Measurements from ENCODE around the gene PDE6C.

PDE6C gene

GRCh38 chr10:93604146-93604545 lies 8.2 kb upstream of the PDE6C start:
- no peak for TF ChIP-seq FOXP2 (optimal IDR thresholded peaks at IDR 0.05; ENCODE audit: borderline replicate concordance, extremely low read depth, extremely low read length, insufficient read depth)
- TF ChIP-seq SIN3A (IDR thresholded peaks at IDR 0.05; ENCODE audit: borderline replicate concordance, insufficient read depth, low read length): no peak
- no peak for TF ChIP-seq TAF1 (IDR thresholded peaks at IDR 0.05; ENCODE audit: borderline replicate concordance, insufficient read depth, low read length)
- no peak for TF ChIP-seq REST (IDR thresholded peaks at IDR 0.05; ENCODE audit: insufficient read depth in 1 of 2, low read depth in 2 of 2, low read length in 2 of 2)
- TF ChIP-seq POLR2AphosphoS5 (IDR thresholded peaks at IDR 0.05; ENCODE audit: low read depth, low read length): no peak

- TF ChIP-seq POLR2AphosphoS5 (IDR thresholded peaks at IDR 0.05; ENCODE audit: low read depth, low read length): no peak
- TF ChIP-seq REST (IDR thresholded peaks at IDR 0.05; ENCODE audit: insufficient read depth in 1 of 2, low read depth in 2 of 2, low read length in 2 of 2): no peak
- no peak for TF ChIP-seq TAF1 (IDR thresholded peaks at IDR 0.05; ENCODE audit: borderline replicate concordance, insufficient read depth, low read length)
- TF ChIP-seq FOXP2 (optimal IDR thresholded peaks at IDR 0.05; ENCODE audit: borderline replicate concordance, extremely low read depth, extremely low read length, insufficient read depth): no peak
- TF ChIP-seq SIN3A (IDR thresholded peaks at IDR 0.05; ENCODE audit: borderline replicate concordance, insufficient read depth, low read length): no peak
Observed at GRCh38 chr10:93608421-93608820, 3.9 kb upstream of the PDE6C start.

GRCh38 chr10:93613126-93613525 lies 789 bp downstream of the PDE6C start:
- TF ChIP-seq REST (IDR thresholded peaks at IDR 0.05; ENCODE audit: insufficient read depth in 1 of 2, low read depth in 2 of 2, low read length in 2 of 2) (no peak), SIN3A (IDR thresholded peaks at IDR 0.05; ENCODE audit: borderline replicate concordance, insufficient read depth, low read length) (no peak), TAF1 (IDR thresholded peaks at IDR 0.05; ENCODE audit: borderline replicate concordance, insufficient read depth, low read length) (no peak), POLR2AphosphoS5 (IDR thresholded peaks at IDR 0.05; ENCODE audit: low read depth, low read length) (no peak), FOXP2 (optimal IDR thresholded peaks at IDR 0.05; ENCODE audit: borderline replicate concordance, extremely low read depth, extremely low read length, insufficient read depth) (no peak)

- TF ChIP-seq FOXP2 (optimal IDR thresholded peaks at IDR 0.05; ENCODE audit: borderline replicate concordance, extremely low read depth, extremely low read length, insufficient read depth): no peak
- TF ChIP-seq REST (IDR thresholded peaks at IDR 0.05; ENCODE audit: insufficient read depth in 1 of 2, low read depth in 2 of 2, low read length in 2 of 2): no peak
- no peak for TF ChIP-seq POLR2AphosphoS5 (IDR thresholded peaks at IDR 0.05; ENCODE audit: low read depth, low read length)
- no peak for TF ChIP-seq SIN3A (IDR thresholded peaks at IDR 0.05; ENCODE audit: borderline replicate concordance, insufficient read depth, low read length)
- no peak for TF ChIP-seq TAF1 (IDR thresholded peaks at IDR 0.05; ENCODE audit: borderline replicate concordance, insufficient read depth, low read length)
Observed at GRCh38 chr10:93614101-93614825, 1.9 kb downstream of the PDE6C start.
